HEK293T (cell line): ENCODE results near the gene SUPT4H1.
"Not testable (repeated sequence)": the region's sequence is repeated elsewhere in the genome, so short reads cannot be mapped to it uniquely, and the experiment has no call there.

Experiments
- CTCF ChIA-PET: fragments of 350-600 bp; formaldehyde crosslinking; extraction: SDS; loops from one replicate; lab custom pipeline; 2021; ENCODE audit warnings: antibody characterized with exemption, inconsistent platforms; lab: Yijun Ruan, JAX
- POLR2A ChIA-PET: fragments of 350-600 bp; formaldehyde crosslinking; extraction: SDS; loops from one replicate; lab custom pipeline; 2020; ENCODE audit warnings: antibody characterized with exemption, inconsistent platforms; lab: Yijun Ruan, JAX
- DNase-seq: peaks from one replicate; pipeline ENCODE4 v3.0.0; 2012; ENCODE audit warnings: mixed read lengths; ENCODE audit errors: extremely low spot score
- ARNT ChIP-seq: fragments of 450-650 bp; IDR thresholded peaks from 2 replicates; pipeline ENCODE4 v1.6.1; 2017; ENCODE audit warnings: mild to moderate bottlenecking
- BHLHE40 ChIP-seq: fragments of 450-650 bp; IDR thresholded peaks from 2 replicates; pipeline ENCODE4 v1.6.1; 2016; ENCODE audit warnings: mild to moderate bottlenecking, moderate library complexity, borderline replicate concordance
- CTBP1 ChIP-seq: fragments of 450-650 bp; IDR thresholded peaks from 2 replicates; pipeline ENCODE4 v1.6.1; 2016; ENCODE audit warnings: borderline replicate concordance
- ELF4 ChIP-seq: fragments of 450-650 bp; IDR thresholded peaks from 2 replicates; pipeline ENCODE4 v1.6.1; 2017; ENCODE audit warnings: antibody characterized with exemption
- FOXA1 ChIP-seq: fragments of 450-650 bp; IDR thresholded peaks from 2 replicates; pipeline ENCODE4 v1.6.1; 2016; ENCODE audit warnings: mild to moderate bottlenecking
- FOXK2 ChIP-seq: fragments of 450-650 bp; IDR thresholded peaks from 2 replicates; pipeline ENCODE4 v1.6.1; 2016; ENCODE audit warnings: mild to moderate bottlenecking
- FOXM1 ChIP-seq: fragments of 450-650 bp; IDR thresholded peaks from 2 replicates; pipeline ENCODE4 v1.6.1; 2017; ENCODE audit warnings: mild to moderate bottlenecking, borderline replicate concordance
- HDGF ChIP-seq: fragments of 450-650 bp; IDR thresholded peaks from 2 replicates; pipeline ENCODE4 v1.6.1; 2017; ENCODE audit warnings: antibody characterized with exemption, borderline replicate concordance
- L3MBTL2 ChIP-seq: fragments of 450-650 bp; conservative IDR thresholded peaks from 2 replicates; pipeline ENCODE4 v1.6.1; 2016; ENCODE audit warnings: mild to moderate bottlenecking
- LEF1 ChIP-seq: fragments of 450-650 bp; IDR thresholded peaks from 2 replicates; pipeline ENCODE4 v1.6.1; 2017; ENCODE audit warnings: mild to moderate bottlenecking, borderline replicate concordance
- NFRKB ChIP-seq: fragments of 450-650 bp; IDR thresholded peaks from 2 replicates; pipeline ENCODE4 v1.6.1; 2016; ENCODE audit warnings: mild to moderate bottlenecking, moderate library complexity
- SP1 ChIP-seq: fragments of 450-650 bp; IDR thresholded peaks from 2 replicates; pipeline ENCODE4 v1.6.1; 2017
- SUZ12 ChIP-seq: fragments of 450-650 bp; IDR thresholded peaks from 2 replicates; pipeline ENCODE4 v1.6.1; 2016; ENCODE audit warnings: mild to moderate bottlenecking
- TARDBP ChIP-seq: fragments of 450-650 bp; IDR thresholded peaks from 2 replicates; pipeline ENCODE4 v1.6.1; 2016
- ZNF384 ChIP-seq: fragments of 450-650 bp; IDR thresholded peaks from 2 replicates; pipeline ENCODE4 v1.6.1; 2016
- TF ChIP-seq, protein P1 (sequence below): fragments of 450-650 bp; IDR thresholded peaks from 2 replicates; pipeline ENCODE4 v1.6.1; 2016

Gene SUPT4H1

DNA sequence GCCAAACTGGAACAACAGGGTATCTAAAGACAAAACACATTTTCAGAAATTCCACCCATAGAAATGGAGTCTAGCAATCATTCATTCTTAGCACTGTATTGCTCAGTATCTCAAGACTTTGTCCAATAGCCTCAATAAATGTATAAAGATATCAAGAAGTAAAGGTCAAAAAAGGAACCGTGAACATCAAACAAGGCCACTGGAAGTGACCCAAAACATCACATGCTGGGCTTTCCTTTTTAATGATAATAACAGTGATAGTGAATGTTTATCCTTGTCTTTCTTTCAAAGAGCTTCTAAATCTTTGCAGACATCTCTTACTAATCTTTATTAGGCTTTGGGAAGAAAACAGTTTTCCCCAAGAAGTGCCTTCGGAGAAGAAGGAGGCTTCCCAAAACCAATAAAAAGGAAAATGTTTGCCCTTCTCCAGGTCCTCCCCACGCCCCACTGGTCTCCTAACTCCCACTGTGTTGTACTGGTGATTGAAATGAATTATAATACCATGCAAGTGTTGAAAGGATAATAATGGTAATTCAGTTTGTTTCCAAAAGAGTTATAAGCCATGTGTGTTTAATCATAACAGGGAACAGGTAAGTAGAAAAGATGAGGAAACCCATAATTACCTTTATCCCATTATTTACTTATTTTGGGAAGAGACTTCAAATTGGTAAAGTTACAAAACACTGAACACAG is 46.7 kb upstream of the SUPT4H1 start:
- no peak for DNase-seq
- CTCF ChIA-PET, result no interaction called here
- POLR2A ChIA-PET, result interaction anchor here (0.6 to 1.8 kb wide), 3 partner anchors 16 to 47 kb away, joined by 5 to 6 read pairs (median 5); partner anchors contain the start of gene SUPT4H1
- no peak for TF ChIP-seq NFRKB
- TF ChIP-seq, protein P1, sequence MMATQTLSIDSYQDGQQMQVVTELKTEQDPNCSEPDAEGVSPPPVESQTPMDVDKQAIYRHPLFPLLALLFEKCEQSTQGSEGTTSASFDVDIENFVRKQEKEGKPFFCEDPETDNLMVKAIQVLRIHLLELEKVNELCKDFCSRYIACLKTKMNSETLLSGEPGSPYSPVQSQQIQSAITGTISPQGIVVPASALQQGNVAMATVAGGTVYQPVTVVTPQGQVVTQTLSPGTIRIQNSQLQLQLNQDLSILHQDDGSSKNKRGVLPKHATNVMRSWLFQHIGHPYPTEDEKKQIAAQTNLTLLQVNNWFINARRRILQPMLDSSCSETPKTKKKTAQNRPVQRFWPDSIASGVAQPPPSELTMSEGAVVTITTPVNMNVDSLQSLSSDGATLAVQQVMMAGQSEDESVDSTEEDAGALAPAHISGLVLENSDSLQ, result no peak
- TF ChIP-seq ARNT, result no peak
- no peak for TF ChIP-seq LEF1
- TF ChIP-seq SP1, result no peak

DNA sequence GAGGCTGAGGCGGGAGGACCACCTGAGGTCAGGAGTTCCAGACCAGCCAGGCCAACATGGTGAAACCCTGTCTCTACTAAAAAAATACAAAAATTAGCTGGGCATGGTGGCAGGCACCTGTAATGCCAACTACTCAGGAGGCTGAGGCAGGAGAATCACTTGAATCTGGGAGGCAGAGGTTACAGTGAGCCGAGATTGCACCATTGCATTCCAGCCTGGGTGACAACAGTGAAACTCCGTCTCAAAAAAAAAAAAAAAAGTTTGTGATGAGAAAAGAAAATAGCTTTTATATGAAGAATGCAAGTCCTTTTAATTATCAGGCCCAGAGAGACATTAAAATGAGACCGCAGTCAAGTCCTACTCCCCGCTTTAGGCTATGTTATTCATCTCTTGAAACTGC is 45.4 kb upstream of the SUPT4H1 start:
- DNase-seq, result not testable (repeated sequence)
- ChIA-PET POLR2A (interaction anchor here (1.7 kb wide), 1 partner anchor 45 kb away, joined by 9 read pairs; the partner anchor contains the start of gene SUPT4H1), CTCF (interaction anchor here (0.6 kb wide), 1 partner anchor 105 kb away, joined by 4 read pairs; no protein-coding TSS in a partner anchor)

DNA sequence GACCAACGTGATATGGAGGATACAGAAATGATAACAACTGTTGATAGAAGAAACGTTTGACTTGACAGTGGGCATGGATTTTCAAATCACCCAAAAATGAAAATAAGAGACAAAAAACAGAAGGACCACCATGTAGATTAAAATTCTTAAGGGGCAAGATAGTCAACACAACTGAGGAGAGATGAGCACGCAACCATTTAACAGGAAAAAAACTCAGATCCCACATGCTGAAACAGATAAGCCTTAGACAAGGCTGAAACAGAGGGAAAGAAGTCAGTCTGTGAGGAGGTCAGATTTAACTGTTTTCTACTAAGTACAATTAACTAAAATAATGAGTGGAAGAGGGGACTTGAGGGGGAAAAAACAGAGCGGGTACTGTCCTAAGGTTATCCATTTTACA is 44.2 kb upstream of the SUPT4H1 start:
- ChIA-PET POLR2A (interaction anchor here (1.7 kb wide), 1 partner anchor 44 kb away, joined by 9 read pairs; the partner anchor contains the start of gene SUPT4H1), CTCF (no interaction called here)
- DNase-seq, result no peak
- TF ChIP-seq L3MBTL2, result no peak
- no peak for TF ChIP-seq BHLHE40
- no peak for TF ChIP-seq CTBP1
- no peak for TF ChIP-seq FOXM1
- TF ChIP-seq NFRKB, result no peak
- TF ChIP-seq TARDBP, result no peak
- TF ChIP-seq FOXA1, result no peak
- TF ChIP-seq HDGF, result no peak
- no peak for TF ChIP-seq ARNT
- no peak for TF ChIP-seq SP1
- no peak for TF ChIP-seq ELF4
- TF ChIP-seq LEF1, result no peak
- no peak for TF ChIP-seq ZNF384
- no peak for TF ChIP-seq FOXK2
- no peak for TF ChIP-seq SUZ12

DNA sequence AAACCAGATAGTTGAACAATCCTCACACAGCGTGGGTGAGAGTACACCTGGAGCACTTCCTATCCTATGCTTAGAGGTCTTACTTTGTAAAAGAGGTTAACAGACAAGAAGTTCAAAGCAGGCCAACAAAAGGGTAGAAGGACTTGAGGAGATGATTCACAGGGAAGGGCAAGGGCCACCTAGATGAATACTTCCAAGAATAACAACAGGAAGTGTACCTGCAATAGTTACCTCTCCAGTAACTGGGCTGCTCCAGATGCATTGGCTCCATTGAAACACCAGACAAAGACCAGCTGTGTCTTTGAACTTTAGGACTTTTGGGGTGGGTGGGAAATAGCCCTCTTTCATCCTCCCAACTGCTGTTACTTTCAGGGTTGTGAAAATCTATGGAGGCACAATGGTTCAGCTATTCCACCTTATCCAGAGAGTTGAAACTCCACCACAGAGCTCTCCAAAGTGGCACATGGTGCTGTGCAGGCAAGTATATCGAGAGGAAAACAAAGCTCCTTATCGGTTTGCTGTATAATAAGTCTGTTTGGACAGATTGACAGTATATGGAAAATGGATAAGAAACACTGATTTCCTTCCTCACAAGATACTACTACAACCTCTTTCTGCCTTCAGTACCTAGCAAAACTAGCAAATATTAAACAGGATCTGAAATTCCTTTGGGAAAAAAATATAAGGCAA is 42.7 kb upstream of the SUPT4H1 start:
- POLR2A ChIA-PET, result interaction anchor here (0.6 to 1.7 kb wide), 3 partner anchors 22 to 43 kb away, joined by 3 to 5 read pairs (median 4); partner anchors contain the start of gene SUPT4H1
- CTCF ChIA-PET, result no interaction called here
- no peak for DNase-seq
- TF ChIP-seq NFRKB (no peak), FOXA1 (no peak), SP1 (no peak), SUZ12 (no peak), ARNT (no peak), LEF1 (no peak), BHLHE40 (no peak), ELF4 (no peak), CTBP1 (no peak), TARDBP (no peak), HDGF (no peak)
- TF ChIP-seq, protein P1, result no peak

DNA sequence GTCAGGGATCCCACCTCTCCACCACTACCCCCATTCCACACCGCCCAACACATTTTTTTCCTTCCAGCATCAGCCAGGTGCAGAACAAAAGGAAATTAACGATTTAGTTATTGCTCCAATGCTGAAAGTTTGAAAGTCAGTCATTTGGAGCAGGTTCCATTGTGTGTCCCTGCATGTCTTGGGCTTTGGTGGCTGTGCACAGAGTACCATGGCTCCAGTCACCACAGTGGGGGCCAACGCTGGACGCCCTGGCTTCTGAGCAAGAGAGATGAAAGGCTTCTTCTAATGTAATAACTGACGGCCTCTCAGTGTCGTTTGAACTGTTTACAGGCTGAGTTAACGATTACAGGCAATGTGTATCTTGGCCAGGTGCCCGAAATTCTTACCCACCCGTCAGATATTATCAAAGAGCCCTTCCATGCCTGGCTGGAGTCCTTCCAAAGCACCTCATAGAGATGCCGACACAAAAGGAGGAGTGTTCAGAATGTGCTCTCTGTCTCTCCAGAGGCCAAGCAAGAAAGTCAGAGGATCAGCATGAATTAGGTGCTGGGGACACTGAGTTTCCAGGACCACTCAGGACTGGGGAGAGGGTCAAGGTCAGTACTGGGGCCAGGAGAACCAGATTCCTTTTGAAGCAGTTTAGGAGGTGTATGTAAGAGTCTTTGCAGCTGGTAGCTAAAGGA is 39.4 kb upstream of the SUPT4H1 start:
- ChIA-PET POLR2A (interaction anchor here (0.8 to 5.1 kb wide), 2 partner anchors 24 to 39 kb away, joined by 3 to 29 read pairs; partner anchors contain the start of gene SUPT4H1), CTCF (interaction anchor here (0.6 kb wide), 1 partner anchor 28 kb away, joined by 3 read pairs; no protein-coding TSS in a partner anchor)
- TF ChIP-seq, protein P1, result peak; percentile 51; the same call in 1 of the 2 replicates
- TF ChIP-seq SUZ12 (no peak), FOXM1 (no peak), HDGF (no peak), SP1 (no peak)
- peak; percentile 70 for DNase-seq

DNA sequence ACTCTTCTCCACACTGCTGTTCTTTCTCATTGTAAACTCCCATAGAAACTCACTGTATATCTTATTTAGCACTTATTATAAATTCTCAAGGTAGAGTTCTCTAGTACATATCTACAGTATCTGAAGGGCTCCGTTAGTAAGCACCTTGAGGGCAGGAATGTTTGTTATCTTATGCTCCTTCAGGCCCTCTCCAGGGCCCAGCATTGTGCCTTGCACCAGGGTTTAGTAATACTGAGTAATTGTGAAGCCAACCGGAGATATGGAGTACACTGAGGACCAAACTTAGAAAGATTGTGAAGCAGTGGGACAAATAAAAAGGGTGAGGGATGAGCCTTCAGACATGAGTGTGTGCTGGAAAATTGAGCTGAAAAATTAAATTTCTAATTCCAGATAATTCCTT is 38.9 kb upstream of the SUPT4H1 start:
- POLR2A ChIA-PET, result interaction anchor here (5.1 kb wide), 1 partner anchor 39 kb away, joined by 29 read pairs; the partner anchor contains the start of gene SUPT4H1
- TF ChIP-seq ARNT, result no peak
- no peak for TF ChIP-seq ZNF384
- TF ChIP-seq FOXK2, result no peak
- TF ChIP-seq FOXM1, result no peak
- TF ChIP-seq HDGF, result no peak
- no peak for TF ChIP-seq NFRKB
- TF ChIP-seq SP1, result no peak
- TF ChIP-seq TARDBP, result no peak
- no peak for TF ChIP-seq ELF4
- TF ChIP-seq BHLHE40, result no peak
- TF ChIP-seq, protein P1, result no peak
- TF ChIP-seq SUZ12, result no peak
- TF ChIP-seq FOXA1, result no peak
- no peak for TF ChIP-seq L3MBTL2
- TF ChIP-seq CTBP1, result no peak
- no peak for TF ChIP-seq LEF1
- CTCF ChIA-PET, result no interaction called here
- no peak for DNase-seq
